HepG2 (cell line): ENCODE measurements around the gene KCNQ2.

Source experiments
- TCF7L2 ChIP-seq: IDR thresholded peaks from 2 replicates; pipeline ENCODE4 v1.6.1; 2011; ENCODE audit warnings: mild to moderate bottlenecking, low read depth, low read length, moderate library complexity
- ZNF747 ChIP-seq: sonication (generic); formaldehyde crosslinking; IDR thresholded peaks from 2 replicates; pipeline ENCODE4 v1.8.1; 2023; ENCODE audit warnings: missing genetic modification reagents, mild to moderate bottlenecking, borderline replicate concordance

DNA sequence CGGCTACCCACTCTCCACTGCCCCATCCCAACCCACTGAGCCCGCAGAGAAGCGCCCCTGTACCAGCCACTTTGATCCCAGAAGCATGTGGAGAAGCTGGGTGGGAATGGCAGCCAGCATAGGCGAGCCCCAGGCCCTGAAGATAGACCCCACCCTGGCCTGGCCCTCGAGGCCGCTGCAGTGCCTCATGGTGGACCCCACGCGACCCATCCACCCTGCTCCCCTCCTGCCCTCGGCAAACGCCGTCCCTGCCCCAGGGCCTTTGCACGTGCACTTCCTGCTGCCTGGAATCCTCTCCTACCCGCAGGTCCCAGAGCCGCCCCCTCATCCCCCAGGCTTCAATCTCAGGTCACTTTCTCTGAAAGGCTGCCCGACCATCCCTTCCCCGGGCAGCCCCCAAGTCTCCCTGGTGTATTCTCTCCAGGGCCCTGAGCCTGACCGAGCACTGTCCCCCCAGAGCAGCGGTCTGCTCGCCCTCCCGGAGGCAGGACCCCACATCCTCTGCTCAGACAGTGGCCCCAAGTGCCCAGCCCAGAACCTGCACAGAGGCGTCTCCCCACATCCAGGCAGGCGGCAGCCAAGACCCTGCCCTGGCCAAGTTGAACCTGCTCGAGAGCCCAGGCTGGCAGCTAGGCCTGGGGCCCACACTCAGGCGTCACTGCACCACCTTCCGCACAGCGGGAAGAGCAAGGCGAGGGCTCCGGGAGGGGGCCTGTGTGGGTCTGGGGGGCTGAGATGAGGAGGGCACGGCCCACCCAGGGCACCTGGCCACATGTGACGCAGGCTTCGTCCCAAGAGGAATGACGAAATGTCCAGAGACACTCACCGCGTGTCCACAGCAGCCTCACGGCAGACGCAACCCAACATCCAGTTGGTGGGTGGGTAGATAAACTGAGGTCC lies 14.0 kb downstream of the KCNQ2 start:
- no peak for TF ChIP-seq ZNF747 (CRISPR knock-in tag)
- TF ChIP-seq TCF7L2: no peak
